GM18526 (cell line): ENCODE measurements around the gene FNTB.

Experiments
- POLR2A ChIP-seq: IDR thresholded peaks from 3 replicates; pipeline ENCODE4 v1.6.1; 2011; ENCODE audit not compliant: insufficient read length; ENCODE audit errors: extremely low read depth

Gene FNTB

GRCh38 chr14:64968651-64969050 lies 18.0 kb upstream of the FNTB start:
- TF ChIP-seq POLR2A = no peak

- no peak for TF ChIP-seq POLR2A
Measured at GRCh38 chr14:64970041-64970440, 16.7 kb upstream of the FNTB start.

DNA sequence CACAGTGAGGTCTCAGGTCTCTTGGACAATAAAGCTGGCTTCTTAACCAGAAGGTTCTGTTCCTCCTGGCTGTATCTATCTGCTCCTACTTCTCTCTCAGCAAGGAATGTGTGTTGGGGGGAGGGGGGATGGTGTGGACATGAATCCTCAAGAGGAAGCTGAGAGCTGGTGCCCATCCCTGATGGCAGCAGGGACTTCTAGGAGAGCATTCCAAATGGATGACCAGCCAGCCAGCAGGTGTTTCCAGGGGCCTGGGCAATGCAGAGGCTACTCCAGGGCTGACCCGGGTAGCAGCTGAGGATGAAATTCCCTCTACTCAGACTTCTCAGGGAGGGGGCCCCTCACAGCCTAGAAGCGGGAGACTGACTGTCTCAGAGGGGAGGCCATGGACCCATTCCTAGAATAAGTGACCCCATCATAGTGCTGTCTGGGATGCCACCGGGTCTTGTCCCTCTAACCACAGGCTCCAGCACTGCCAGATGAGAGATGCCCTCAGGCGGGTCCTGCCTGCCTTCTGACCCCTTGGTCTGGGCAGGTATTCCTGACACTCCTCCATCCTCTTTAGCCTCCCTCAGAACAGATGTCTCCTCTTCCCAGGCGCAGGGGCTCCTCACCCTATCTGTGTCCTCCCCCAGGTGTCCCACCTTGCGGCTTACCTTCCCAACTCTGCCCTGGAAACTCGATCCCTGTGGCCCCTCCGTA lies 15.8 kb upstream of the FNTB start:
- TF ChIP-seq POLR2A = no peak

DNA sequence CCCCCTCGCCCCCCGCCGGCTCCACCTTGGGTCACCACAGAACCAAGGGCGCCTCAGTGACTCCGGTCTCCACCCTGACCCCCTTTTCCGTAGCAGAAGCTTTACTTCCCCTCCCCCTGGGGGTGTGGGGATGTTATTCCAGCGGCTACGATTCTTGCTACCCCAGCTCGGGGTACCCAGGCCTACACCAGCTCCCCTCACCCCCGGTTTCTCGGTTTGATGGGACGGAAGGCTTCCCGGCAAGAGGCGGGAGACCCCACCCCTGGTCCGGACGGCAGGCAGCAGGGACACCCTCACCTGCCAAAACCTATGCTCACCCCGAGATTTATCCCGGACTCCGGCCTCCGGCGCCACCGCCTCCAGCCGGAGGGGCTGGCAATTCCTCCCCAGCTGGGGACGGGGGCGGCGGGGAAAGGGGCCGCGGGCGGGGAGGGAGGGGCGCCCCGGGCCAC lies 15.2 kb upstream of the FNTB start:
- TF ChIP-seq POLR2A = no peak

- no peak for TF ChIP-seq POLR2A
Measured at GRCh38 chr14:64971943-64972791, 14.5 kb upstream of the FNTB start, which contains the start of gene RAB15. TSS of gene RAB15 (minus strand) at chr14:64972336. CDS start at chr14:64972076, 260 bp downstream.

DNA sequence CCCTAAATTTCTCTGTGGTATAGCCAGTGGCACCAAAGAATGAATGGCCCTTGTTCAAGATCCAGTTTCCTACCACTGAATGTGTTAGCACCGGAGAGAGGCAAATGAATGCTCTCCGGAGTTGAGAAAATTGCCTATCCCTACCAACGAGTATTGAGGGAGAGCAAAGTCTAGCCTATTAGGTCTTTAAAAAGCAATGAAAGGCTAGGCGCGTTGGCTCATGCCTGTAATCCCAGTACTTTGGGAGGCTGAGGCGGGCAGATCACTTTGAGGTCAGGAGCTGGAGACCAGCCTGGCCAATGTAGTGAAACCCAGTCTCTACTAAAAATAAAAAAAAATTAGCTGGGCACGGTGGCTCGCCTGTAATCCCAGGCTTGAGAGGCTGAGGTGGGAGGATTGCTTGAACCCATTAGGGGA lies 13.7 kb upstream of the FNTB start:
- no peak for TF ChIP-seq POLR2A

DNA sequence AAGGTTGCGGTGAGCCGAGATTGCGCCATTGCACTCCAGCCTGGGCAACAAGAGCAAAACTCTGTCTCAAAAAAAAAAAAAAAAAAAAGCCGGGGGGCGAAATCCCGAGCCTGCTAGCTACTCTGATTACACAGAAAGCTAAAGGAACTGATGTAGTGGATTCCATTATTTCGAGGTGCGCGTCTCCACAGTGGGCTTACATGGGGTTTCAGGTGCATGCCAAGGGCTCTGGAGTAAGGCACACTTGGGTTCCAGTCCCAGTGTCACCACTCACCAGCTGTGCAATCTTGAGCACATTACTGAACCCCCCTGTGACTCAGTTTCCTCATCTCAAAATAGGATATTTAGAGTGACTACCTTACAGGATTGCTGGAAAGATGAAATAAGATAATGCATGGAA lies 12.9 kb upstream of the FNTB start:
- TF ChIP-seq POLR2A = no peak

- no peak for TF ChIP-seq POLR2A
Measured at GRCh38 chr14:64974563-64974962, 12.1 kb upstream of the FNTB start.

DNA sequence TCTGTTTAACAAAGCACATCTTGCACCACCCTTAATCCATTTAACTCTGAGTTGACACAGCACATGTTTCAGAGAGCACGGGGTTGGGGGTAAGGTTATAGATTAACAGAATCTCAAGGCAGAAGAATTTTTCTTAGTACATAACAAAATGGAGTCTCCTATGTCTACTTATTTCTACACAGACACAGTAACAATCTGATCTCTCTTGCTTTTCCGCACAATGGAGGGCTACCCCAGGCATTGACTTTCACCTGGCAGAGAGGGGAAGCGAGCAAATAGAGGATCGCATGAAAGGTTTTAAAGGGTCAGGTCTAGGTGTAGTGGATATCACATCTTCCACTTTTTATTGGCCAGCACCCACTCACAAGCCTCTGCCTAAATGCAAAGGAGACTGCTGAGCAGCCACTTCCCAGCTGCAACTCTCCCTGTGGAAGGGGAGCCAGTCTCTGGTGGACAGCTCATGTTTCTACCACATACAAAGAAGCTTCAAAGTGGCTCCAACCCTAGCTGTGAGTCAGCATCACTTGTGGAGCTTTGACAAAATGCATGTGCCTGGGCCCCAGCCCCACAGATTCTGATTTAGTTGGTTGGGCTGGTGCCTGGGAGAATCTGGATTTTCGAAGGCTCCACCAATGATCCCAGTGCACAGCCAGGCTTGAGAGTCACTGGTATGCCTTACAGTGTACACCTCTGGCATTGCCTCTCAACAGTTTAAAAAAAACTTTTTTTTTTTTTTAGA lies 7.2 kb upstream of the FNTB start:
- no peak for TF ChIP-seq POLR2A

DNA sequence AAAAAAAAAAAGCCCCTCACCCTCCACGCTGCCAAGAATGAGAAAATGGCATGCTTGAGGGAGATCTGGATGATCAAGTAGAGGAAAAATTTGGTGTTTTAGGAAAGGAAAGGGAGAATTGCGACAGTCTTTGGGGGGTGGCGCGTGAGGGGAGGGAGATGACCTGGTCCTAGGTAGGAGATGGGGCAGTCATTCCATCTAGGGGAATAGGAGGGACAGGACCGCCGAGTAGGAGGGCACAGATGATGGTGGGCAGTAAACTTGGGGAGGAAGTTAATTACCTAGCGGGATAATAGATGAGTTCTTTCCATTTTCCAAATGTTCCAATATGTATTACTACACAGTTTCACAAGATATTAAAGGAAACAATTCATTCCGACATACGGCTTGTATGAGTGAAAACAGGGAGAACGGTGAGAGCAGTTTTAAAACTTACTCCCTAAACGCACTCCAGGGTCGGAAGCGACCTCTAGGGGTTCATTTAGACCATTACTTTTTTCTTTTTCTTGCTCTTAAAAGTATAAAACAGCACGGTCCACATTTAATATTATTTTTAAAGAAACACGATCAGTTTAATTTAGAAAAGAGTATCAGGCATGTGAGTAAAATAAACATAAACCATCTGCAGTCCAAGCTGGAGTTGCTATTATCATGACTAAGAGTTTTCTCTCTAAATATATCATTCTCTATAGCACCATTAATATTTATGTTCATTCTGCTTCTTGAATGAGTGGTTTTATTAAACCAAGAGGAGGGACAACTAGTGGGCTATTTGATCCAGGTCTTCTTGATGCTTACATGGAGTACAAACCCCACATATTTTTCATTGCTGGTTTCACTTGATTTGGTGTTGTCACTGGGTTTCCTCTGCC lies 3.0 kb upstream of the FNTB start:
- TF ChIP-seq POLR2A = no peak

- no peak for TF ChIP-seq POLR2A
Measured at GRCh38 chr14:64987438-64987767, 708 bp downstream of the FNTB start.

DNA sequence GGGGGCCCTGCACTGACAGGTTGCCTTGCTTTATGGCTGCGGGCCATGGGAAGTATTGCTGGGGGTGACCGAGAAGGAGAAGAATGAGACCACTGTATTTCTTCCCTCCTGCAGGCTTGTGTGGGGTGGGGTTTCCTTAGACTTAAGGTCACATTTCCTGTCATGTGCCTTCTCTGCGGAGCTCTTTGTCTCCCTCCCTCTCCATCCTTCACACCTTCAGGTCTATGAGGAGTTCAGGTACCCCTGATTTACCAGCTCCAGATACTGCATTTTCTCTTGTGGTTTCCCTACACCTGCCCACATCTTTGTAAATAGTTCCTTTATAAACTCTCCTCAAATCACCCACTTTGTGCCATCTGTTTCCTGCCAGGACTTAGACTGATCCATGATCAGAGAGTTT lies 3.6 kb downstream of the FNTB start:
- no peak for TF ChIP-seq POLR2A

- TF ChIP-seq POLR2A = no peak
Measured at GRCh38 chr14:64990939-64991338, 4.2 kb downstream of the FNTB start.

DNA sequence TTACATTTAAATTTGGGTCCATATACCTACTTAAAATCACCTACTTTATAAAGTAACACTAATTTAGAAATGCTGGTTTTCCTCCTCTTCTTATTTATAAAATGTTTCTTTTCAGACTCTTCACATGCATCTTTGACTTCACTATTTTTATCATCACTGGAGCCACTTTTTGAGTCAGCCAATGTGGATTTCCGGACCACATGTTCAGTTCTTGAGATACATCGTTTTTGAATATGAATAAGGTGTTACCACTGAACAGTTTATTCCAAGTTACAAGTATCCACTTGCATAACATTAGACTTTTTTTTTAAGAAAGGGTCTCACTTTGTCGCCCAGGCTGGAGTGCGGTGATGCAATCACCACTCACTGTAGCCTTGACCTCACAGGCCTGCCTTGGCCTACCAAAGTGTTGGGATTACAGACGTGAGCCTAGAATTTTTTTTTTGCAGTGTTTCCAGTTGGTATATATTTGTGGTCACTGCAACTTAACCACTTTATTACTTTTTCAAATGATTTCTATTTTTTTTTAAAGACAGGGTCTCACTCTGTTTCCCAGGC lies 5.7 kb downstream of the FNTB start:
- no peak for TF ChIP-seq POLR2A
